GM19035 (cell line): ENCODE data around the gene TRIM67.

ENCODE experiments used
- ATAC-seq: cut with Tn5 transposase; IDR thresholded peaks from one replicate; pipeline ENCODE4 v1.9.1; 2021; ENCODE audit not compliant: unreplicated experiment

TRIM67 gene

GRCh38 chr1:231182317-231182716 is 20.5 kb downstream of the TRIM67 start:
- no peak for ATAC-seq

GRCh38 chr1:231183639-231184590 is 22.1 kb downstream of the TRIM67 start:
- no peak for ATAC-seq

- no peak for ATAC-seq
These were observed 23.0 kb downstream of the TRIM67 start for GRCh38 chr1:231184891-231185290.

- no peak for ATAC-seq
These were observed 23.5 kb downstream of the TRIM67 start for GRCh38 chr1:231185391-231185790.

- ATAC-seq: no peak
These were observed 24.7 kb downstream of the TRIM67 start for GRCh38 chr1:231186356-231187115.

GRCh38 chr1:231187571-231187970 is 25.7 kb downstream of the TRIM67 start:
- ATAC-seq: no peak

- ATAC-seq: no peak
These were observed 26.2 kb downstream of the TRIM67 start for GRCh38 chr1:231188072-231188471.

- no peak for ATAC-seq
These were observed 26.9 kb downstream of the TRIM67 start for GRCh38 chr1:231188768-231189167.

- ATAC-seq: no peak
These were observed 27.9 kb downstream of the TRIM67 start for GRCh38 chr1:231189683-231190270.

- ATAC-seq: no peak
These were observed 28.6 kb downstream of the TRIM67 start for GRCh38 chr1:231190456-231190855.

- ATAC-seq: no peak
These were observed 30.8 kb downstream of the TRIM67 start for GRCh38 chr1:231192620-231193163.

- ATAC-seq: no peak
These were observed 32.0 kb downstream of the TRIM67 start for GRCh38 chr1:231193710-231194340.

GRCh38 chr1:231194476-231194842 is 32.6 kb downstream of the TRIM67 start:
- no peak for ATAC-seq

GRCh38 chr1:231194843-231195516 is 33.1 kb downstream of the TRIM67 start:
- no peak for ATAC-seq

GRCh38 chr1:231196307-231196706 is 34.4 kb downstream of the TRIM67 start:
- no peak for ATAC-seq

GRCh38 chr1:231196728-231197127 is 34.9 kb downstream of the TRIM67 start:
- ATAC-seq: no peak

- ATAC-seq: no peak
These were observed 38.0 kb downstream of the TRIM67 start for GRCh38 chr1:231199868-231200267.

- no peak for ATAC-seq
These were observed 38.7 kb downstream of the TRIM67 start for GRCh38 chr1:231200388-231201031.

GRCh38 chr1:231201375-231201978 is 39.6 kb downstream of the TRIM67 start:
- ATAC-seq: no peak
